ENCODE measurements around the gene MS4A18.

Gene MS4A18

DNA sequence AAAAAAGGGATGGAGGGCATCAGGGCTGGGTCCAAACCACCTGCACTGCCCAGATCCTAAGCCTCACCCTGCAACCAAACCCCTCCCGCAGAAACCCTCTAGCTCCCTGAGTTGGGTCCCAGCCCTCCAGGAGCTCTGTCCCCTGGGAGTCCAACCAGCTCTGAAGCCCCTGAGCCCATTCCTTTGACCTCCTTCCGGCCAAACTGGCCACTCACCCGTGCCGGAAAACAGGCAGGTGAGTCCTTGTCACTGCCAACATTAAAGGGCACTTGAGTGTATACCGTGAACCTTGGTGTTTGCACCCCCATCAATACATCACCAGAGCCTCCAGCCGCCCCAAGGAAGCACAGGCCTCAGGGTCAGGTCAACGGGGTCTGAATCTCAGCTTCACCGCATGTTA lies 43.7 kb downstream of the MS4A18 start:
- Histone ChIP-seq H3K27me3 (ENCODE audit: insufficient read depth, low read length, poor library complexity) (no peaks in the 10 kb centered on the region), H2AFZ (ENCODE audit: low read depth, low read length) (no peak overlapping the region), H3K9me3 (ENCODE audit: insufficient read depth, low read length, severe bottlenecking) (no peaks in the 10 kb centered on the region), H3K4me1 (ENCODE audit: insufficient read depth, low read length) (peaks cover 5% of the 10 kb centered on the region), H4K20me1 (ENCODE audit: insufficient read depth, low read length) (no peaks in the 10 kb centered on the region; the same call in 1 of the 2 replicates), H3K36me3 (ENCODE audit: insufficient read depth, low read length) (no peaks in the 10 kb centered on the region), H3K79me2 (ENCODE audit: insufficient read depth, low read length) (no peaks in the 10 kb centered on the region), H3K4me3 (ENCODE audit: low read depth in 1 of 2, low read length in 2 of 2) (no peak overlapping the region), H3K9ac (ENCODE audit: low read depth, low read length) (no peak overlapping the region), H3K4me2 (ENCODE audit: insufficient read depth, low read length) (no peak overlapping the region), H3K27ac (ENCODE audit: low read length) (no peak overlapping the region)
- TF ChIP-seq CTCF (IDR thresholded peaks at IDR 0.05; ENCODE audit: borderline replicate concordance, extremely low read depth, low read length, poor library complexity, severe bottlenecking): no peak
- no peak for DNase-seq
- ATAC-seq (ENCODE audit: insufficient read depth, low read depth): no peak

- no peaks in the 10 kb centered on the region; the same call in 1 of the 2 replicates for H4K20me1 ChIP-seq (ENCODE audit: insufficient read depth, low read length)
- ATAC-seq (ENCODE audit: insufficient read depth, low read depth) (no peak), DNase-seq (no peak)
These were observed 44.8 kb downstream of the MS4A18 start for GRCh38 chr11:60769273-60769672.

GRCh38 chr11:60769811-60770210 lies 45.3 kb downstream of the MS4A18 start:
- no peak overlapping the region for H2AFZ ChIP-seq (ENCODE audit: low read depth, low read length)
- no peak overlapping the region for H3K4me2 ChIP-seq (ENCODE audit: insufficient read depth, low read length)
- H3K36me3 ChIP-seq (ENCODE audit: insufficient read depth, low read length): no peaks in the 10 kb centered on the region
- H3K9ac ChIP-seq (ENCODE audit: low read depth, low read length): no peak overlapping the region
- no peak overlapping the region for H3K4me3 ChIP-seq (ENCODE audit: low read depth in 1 of 2, low read length in 2 of 2)
- no peak for ATAC-seq (ENCODE audit: insufficient read depth, low read depth)
- H4K20me1 ChIP-seq (ENCODE audit: insufficient read depth, low read length): no peaks in the 10 kb centered on the region; the same call in 1 of the 2 replicates
- H3K9me3 ChIP-seq (ENCODE audit: insufficient read depth, low read length, severe bottlenecking): no peaks in the 10 kb centered on the region
- no peaks in the 10 kb centered on the region for H3K27me3 ChIP-seq (ENCODE audit: insufficient read depth, low read length, poor library complexity)
- TF ChIP-seq CTCF (IDR thresholded peaks at IDR 0.05; ENCODE audit: borderline replicate concordance, extremely low read depth, low read length, poor library complexity, severe bottlenecking) (no peak), EZH2 (IDR thresholded peaks at IDR 0.05; ENCODE audit: borderline replicate concordance, low read depth, low read length, severe bottlenecking) (no peak)
- no peak overlapping the region for H3K27ac ChIP-seq (ENCODE audit: low read length)
- peaks cover 6% of the 10 kb centered on the region for H3K4me1 ChIP-seq (ENCODE audit: insufficient read depth, low read length)
- no peaks in the 10 kb centered on the region for H3K79me2 ChIP-seq (ENCODE audit: insufficient read depth, low read length)
- DNase-seq: no peak

More at GRCh38 chr11:60769273-60769672, 44.8 kb downstream of the MS4A18 start:
- no peak overlapping the region for H3K9ac ChIP-seq (ENCODE audit: low read depth, low read length)
- no peaks in the 10 kb centered on the region for H3K36me3 ChIP-seq (ENCODE audit: insufficient read depth, low read length)
- H3K9me3 ChIP-seq (ENCODE audit: insufficient read depth, low read length, severe bottlenecking): no peaks in the 10 kb centered on the region
- no peak overlapping the region for H2AFZ ChIP-seq (ENCODE audit: low read depth, low read length)
- H3K4me3 ChIP-seq (ENCODE audit: low read depth in 1 of 2, low read length in 2 of 2): no peak overlapping the region
- H3K4me1 ChIP-seq (ENCODE audit: insufficient read depth, low read length): peaks cover 6% of the 10 kb centered on the region
- no peak overlapping the region for H3K4me2 ChIP-seq (ENCODE audit: insufficient read depth, low read length)
- TF ChIP-seq EZH2 (IDR thresholded peaks at IDR 0.05; ENCODE audit: borderline replicate concordance, low read depth, low read length, severe bottlenecking) (no peak), CTCF (IDR thresholded peaks at IDR 0.05; ENCODE audit: borderline replicate concordance, extremely low read depth, low read length, poor library complexity, severe bottlenecking) (no peak)
- no peak overlapping the region for H3K27ac ChIP-seq (ENCODE audit: low read length)
- H3K27me3 ChIP-seq (ENCODE audit: insufficient read depth, low read length, poor library complexity): no peaks in the 10 kb centered on the region
- H3K79me2 ChIP-seq (ENCODE audit: insufficient read depth, low read length): no peaks in the 10 kb centered on the region

- no peak for DNase-seq
- no peaks in the 10 kb centered on the region; the same call in 1 of the 2 replicates for H4K20me1 ChIP-seq (ENCODE audit: insufficient read depth, low read length)
- H3K4me3 ChIP-seq (ENCODE audit: low read depth in 1 of 2, low read length in 2 of 2): no peak overlapping the region
- H3K4me2 ChIP-seq (ENCODE audit: insufficient read depth, low read length): no peak overlapping the region
- no peaks in the 10 kb centered on the region for H3K79me2 ChIP-seq (ENCODE audit: insufficient read depth, low read length)
- no peak overlapping the region for H3K9ac ChIP-seq (ENCODE audit: low read depth, low read length)
- no peak for TF ChIP-seq CTCF (IDR thresholded peaks at IDR 0.05; ENCODE audit: borderline replicate concordance, extremely low read depth, low read length, poor library complexity, severe bottlenecking)
- no peak for TF ChIP-seq EZH2 (IDR thresholded peaks at IDR 0.05; ENCODE audit: borderline replicate concordance, low read depth, low read length, severe bottlenecking)
- no peaks in the 10 kb centered on the region for H3K9me3 ChIP-seq (ENCODE audit: insufficient read depth, low read length, severe bottlenecking)
- peaks cover 11% of the 10 kb centered on the region for H3K4me1 ChIP-seq (ENCODE audit: insufficient read depth, low read length)
- no peak for ATAC-seq (ENCODE audit: insufficient read depth, low read depth)
- no peak overlapping the region for H2AFZ ChIP-seq (ENCODE audit: low read depth, low read length)
- H3K27ac ChIP-seq (ENCODE audit: low read length): no peak overlapping the region
- no peaks in the 10 kb centered on the region for H3K36me3 ChIP-seq (ENCODE audit: insufficient read depth, low read length)
- H3K27me3 ChIP-seq (ENCODE audit: insufficient read depth, low read length, poor library complexity): no peaks in the 10 kb centered on the region
These were observed 46.6 kb downstream of the MS4A18 start for GRCh38 chr11:60771146-60771545.
